Nephron (organoid): Measurements from ENCODE around the gene KCNMA1.
A peak's percentile ranks its signal among the peaks of the same experiment; 100 is the strongest.

Experiments used
- H3K27ac Mint-ChIP-seq, 3 experiments: 2 replicates each; pipeline ENCODE4 v1.8.0; 2020; ENCODE audit warnings: mixed read lengths in 3 of 3, mild to moderate bottlenecking in 2 of 3, moderate library complexity in 1 of 3
- H3K27me3 Mint-ChIP-seq: 2 replicates; pipeline ENCODE4 v1.8.0; 2021; ENCODE audit warnings: low read depth, mild to moderate bottlenecking, moderate library complexity, mixed read lengths
- H3K36me3 Mint-ChIP-seq: 2 replicates; pipeline ENCODE4 v1.8.0; 2020; ENCODE audit warnings: low read depth, mixed read lengths
- H3K4me1 Mint-ChIP-seq: 2 replicates; pipeline ENCODE4 v1.8.0; 2020; ENCODE audit warnings: mixed read lengths
- H3K4me3 Mint-ChIP-seq, 3 experiments: 2 replicates each; pipeline ENCODE4 v1.8.0; 2020; ENCODE audit warnings: mild to moderate bottlenecking in 3 of 3, mixed read lengths in 3 of 3, moderate library complexity in 2 of 3
- H3K9me3 Mint-ChIP-seq: 2 replicates; pipeline ENCODE4 v1.8.0; 2020; ENCODE audit warnings: mixed read lengths
- CTCF ChIP-seq, 3 experiments: fragments of 200-600 bp; sonication (generic); IDR thresholded peaks; one replicate each; pipeline ENCODE4 v1.5.0; 2021; ENCODE audit warnings: antibody characterized with exemption in 3 of 3; ENCODE audit not compliant: unreplicated experiment in 3 of 3

The KCNMA1 gene

GRCh38 chr10:77386365-77386764 is 251.2 kb downstream of the KCNMA1 start:
- H3K4me3 Mint-ChIP-seq, result peak overlapping the region in 1 of 3 experiments; percentile 48
- peak overlapping the region; percentile 80 to 90 (median 83) for H3K27ac Mint-ChIP-seq
- no peaks in the 10 kb centered on the region for H3K9me3 Mint-ChIP-seq
- H3K4me1 Mint-ChIP-seq, result peaks cover 56% of the 10 kb centered on the region
- no peak for TF ChIP-seq CTCF (IDR thresholded peaks at IDR 0.05; ENCODE audit: unreplicated experiment in 3 of 3)
- peaks cover 8% of the 10 kb centered on the region for H3K27me3 Mint-ChIP-seq
- no peaks in the 10 kb centered on the region for H3K36me3 Mint-ChIP-seq

GRCh38 chr10:77385315-77385714 is 252.3 kb downstream of the KCNMA1 start:
- H3K36me3 Mint-ChIP-seq, result no peaks in the 10 kb centered on the region
- H3K4me1 Mint-ChIP-seq, result peaks cover 46% of the 10 kb centered on the region
- no peaks in the 10 kb centered on the region for H3K9me3 Mint-ChIP-seq
- H3K27me3 Mint-ChIP-seq, result peaks cover 4% of the 10 kb centered on the region
- no peak for TF ChIP-seq CTCF (IDR thresholded peaks at IDR 0.05; ENCODE audit: unreplicated experiment in 3 of 3)
- H3K4me3 Mint-ChIP-seq, result no peak overlapping the region
- no peak overlapping the region for H3K27ac Mint-ChIP-seq

- no peak overlapping the region for H3K27ac Mint-ChIP-seq
- no peak for TF ChIP-seq CTCF (IDR thresholded peaks at IDR 0.05; ENCODE audit: unreplicated experiment in 3 of 3)
- no peak overlapping the region for H3K4me3 Mint-ChIP-seq
- H3K9me3 Mint-ChIP-seq, result no peaks in the 10 kb centered on the region
- H3K4me1 Mint-ChIP-seq, result peaks cover 37% of the 10 kb centered on the region
- peaks cover 1% of the 10 kb centered on the region for H3K27me3 Mint-ChIP-seq
- no peaks in the 10 kb centered on the region for H3K36me3 Mint-ChIP-seq
These were observed 253.6 kb downstream of the KCNMA1 start for GRCh38 chr10:77383861-77384553.

GRCh38 chr10:77381750-77382149 is 255.9 kb downstream of the KCNMA1 start:
- Mint-ChIP-seq H3K27ac (no peak overlapping the region), H3K9me3 (no peaks in the 10 kb centered on the region), H3K4me3 (no peak overlapping the region), H3K27me3 (peaks cover 5% of the 10 kb centered on the region), H3K36me3 (no peaks in the 10 kb centered on the region), H3K4me1 (peaks cover 22% of the 10 kb centered on the region)
- no peak for TF ChIP-seq CTCF (IDR thresholded peaks at IDR 0.05; ENCODE audit: unreplicated experiment in 3 of 3)

- Mint-ChIP-seq H3K27ac (no peak overlapping the region), H3K4me3 (no peak overlapping the region), H3K4me1 (peaks cover 12% of the 10 kb centered on the region), H3K27me3 (peaks cover 5% of the 10 kb centered on the region), H3K36me3 (no peaks in the 10 kb centered on the region), H3K9me3 (no peaks in the 10 kb centered on the region)
- TF ChIP-seq CTCF (IDR thresholded peaks at IDR 0.05; ENCODE audit: unreplicated experiment in 3 of 3), result no peak
These were observed 256.9 kb downstream of the KCNMA1 start for GRCh38 chr10:77380723-77381122.

GRCh38 chr10:77380191-77380590 is 257.4 kb downstream of the KCNMA1 start:
- H3K4me3 Mint-ChIP-seq, result no peak overlapping the region
- TF ChIP-seq CTCF (IDR thresholded peaks at IDR 0.05; ENCODE audit: unreplicated experiment in 3 of 3), result no peak
- no peak overlapping the region for H3K27ac Mint-ChIP-seq
- H3K36me3 Mint-ChIP-seq, result no peaks in the 10 kb centered on the region
- H3K9me3 Mint-ChIP-seq, result no peaks in the 10 kb centered on the region
- peaks cover 7% of the 10 kb centered on the region for H3K4me1 Mint-ChIP-seq
- peaks cover 5% of the 10 kb centered on the region for H3K27me3 Mint-ChIP-seq
